ENCODE results near the gene MT1X. TPM values are rescaled to one million over a fixed set of nuclear protein-coding genes. Genes with fewer than 3 reads are reported as not detected.

MT1X gene
- total and polyA plus RNA-seq, 2 of the 13 experiments (the other 11 are each of a cell fraction or from before 2014, with no cell fraction given), result 19.7 to 288 TPM

DNA sequence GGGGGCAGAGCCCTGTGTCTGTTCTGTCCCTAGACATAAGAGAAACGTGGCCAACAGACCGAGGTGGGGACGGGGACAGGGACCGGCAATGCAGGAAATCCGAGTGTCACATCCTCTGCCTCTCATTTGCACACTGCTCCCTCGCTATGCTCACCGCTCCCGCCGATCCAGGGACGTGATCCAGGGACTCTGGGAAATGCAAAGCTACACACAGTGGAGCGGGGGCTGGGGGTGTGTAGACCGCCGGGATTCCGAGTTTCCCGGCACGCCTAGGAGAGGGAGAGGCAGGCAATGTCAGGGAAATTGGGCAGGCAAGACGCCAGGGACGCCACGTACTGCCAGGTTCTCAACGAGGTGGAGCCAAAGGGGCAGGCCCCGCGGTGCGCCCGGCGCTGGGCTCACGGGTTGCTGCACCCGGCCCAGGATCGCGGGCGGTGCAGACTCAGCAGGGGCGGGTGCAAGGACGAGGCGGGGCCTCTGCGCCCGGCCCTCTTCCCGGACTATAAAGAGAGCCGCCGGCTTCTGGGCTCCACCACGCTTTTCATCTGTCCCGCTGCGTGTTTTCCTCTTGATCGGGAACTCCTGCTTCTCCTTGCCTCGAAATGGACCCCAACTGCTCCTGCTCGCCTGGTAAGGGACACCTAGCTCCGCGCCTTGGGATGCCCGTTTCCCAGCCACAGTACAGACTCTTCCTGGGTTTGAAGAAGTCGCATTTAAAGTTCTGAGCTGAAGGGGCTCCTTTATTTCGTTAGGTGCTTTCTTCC is at the start of gene MT1X (continued):
- TF ChIP-seq, protein P1, sequence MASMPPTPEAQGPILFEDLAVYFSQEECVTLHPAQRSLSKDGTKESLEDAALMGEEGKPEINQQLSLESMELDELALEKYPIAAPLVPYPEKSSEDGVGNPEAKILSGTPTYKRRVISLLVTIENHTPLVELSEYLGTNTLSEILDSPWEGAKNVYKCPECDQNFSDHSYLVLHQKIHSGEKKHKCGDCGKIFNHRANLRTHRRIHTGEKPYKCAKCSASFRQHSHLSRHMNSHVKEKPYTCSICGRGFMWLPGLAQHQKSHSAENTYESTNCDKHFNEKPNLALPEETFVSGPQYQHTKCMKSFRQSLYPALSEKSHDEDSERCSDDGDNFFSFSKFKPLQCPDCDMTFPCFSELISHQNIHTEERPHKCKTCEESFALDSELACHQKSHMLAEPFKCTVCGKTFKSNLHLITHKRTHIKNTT (CRISPR knock-in tag; IDR thresholded peaks at IDR 0.05), result no peak
- TF ChIP-seq, protein P2, sequence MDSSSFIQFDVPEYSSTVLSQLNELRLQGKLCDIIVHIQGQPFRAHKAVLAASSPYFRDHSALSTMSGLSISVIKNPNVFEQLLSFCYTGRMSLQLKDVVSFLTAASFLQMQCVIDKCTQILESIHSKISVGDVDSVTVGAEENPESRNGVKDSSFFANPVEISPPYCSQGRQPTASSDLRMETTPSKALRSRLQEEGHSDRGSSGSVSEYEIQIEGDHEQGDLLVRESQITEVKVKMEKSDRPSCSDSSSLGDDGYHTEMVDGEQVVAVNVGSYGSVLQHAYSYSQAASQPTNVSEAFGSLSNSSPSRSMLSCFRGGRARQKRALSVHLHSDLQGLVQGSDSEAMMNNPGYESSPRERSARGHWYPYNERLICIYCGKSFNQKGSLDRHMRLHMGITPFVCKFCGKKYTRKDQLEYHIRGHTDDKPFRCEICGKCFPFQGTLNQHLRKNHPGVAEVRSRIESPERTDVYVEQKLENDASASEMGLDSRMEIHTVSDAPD (CRISPR knock-in tag; IDR thresholded peaks at IDR 0.05), result no peak
- TF ChIP-seq PHF5A (CRISPR knock-in tag; IDR thresholded peaks at IDR 0.05; ENCODE audit: low read depth, unreplicated experiment) (no peak), ZNF468 (CRISPR knock-in tag; IDR thresholded peaks at IDR 0.05) (no peak), ZNF274 (CRISPR knock-in tag; IDR thresholded peaks at IDR 0.05) (peak; percentile 85), HIVEP1 (CRISPR knock-in tag; IDR thresholded peaks at IDR 0.05) (peak; percentile 74), PCBP2 (optimal IDR thresholded peaks at IDR 0.05; ENCODE audit: low read depth, low read length, poor library complexity, severe bottlenecking) (no peak), CHD4 (IDR thresholded peaks at IDR 0.05; ENCODE audit: borderline replicate concordance, low read length) (no peak), SP5 (CRISPR knock-in tag; IDR thresholded peaks at IDR 0.05; ENCODE audit: borderline replicate concordance, low read depth) (peak; percentile 81; the same call in 1 of the 2 replicates), ZBTB20 (CRISPR knock-in tag; IDR thresholded peaks at IDR 0.05; ENCODE audit: borderline replicate concordance, low read depth) (no peak), ZNF225 (CRISPR knock-in tag; IDR thresholded peaks at IDR 0.05) (0 out of 2 replicates have a peak, but pooled peaks have one; percentile 18), ZFP36L2 (CRISPR knock-in tag; IDR thresholded peaks at IDR 0.05) (no peak), SALL1 (CRISPR knock-in tag; IDR thresholded peaks at IDR 0.05) (peak; percentile 67; the same call in 1 of the 2 replicates), MTF1 (CRISPR knock-in tag; IDR thresholded peaks at IDR 0.05) (peak; percentile 100)
- TF ChIP-seq, protein P3, sequence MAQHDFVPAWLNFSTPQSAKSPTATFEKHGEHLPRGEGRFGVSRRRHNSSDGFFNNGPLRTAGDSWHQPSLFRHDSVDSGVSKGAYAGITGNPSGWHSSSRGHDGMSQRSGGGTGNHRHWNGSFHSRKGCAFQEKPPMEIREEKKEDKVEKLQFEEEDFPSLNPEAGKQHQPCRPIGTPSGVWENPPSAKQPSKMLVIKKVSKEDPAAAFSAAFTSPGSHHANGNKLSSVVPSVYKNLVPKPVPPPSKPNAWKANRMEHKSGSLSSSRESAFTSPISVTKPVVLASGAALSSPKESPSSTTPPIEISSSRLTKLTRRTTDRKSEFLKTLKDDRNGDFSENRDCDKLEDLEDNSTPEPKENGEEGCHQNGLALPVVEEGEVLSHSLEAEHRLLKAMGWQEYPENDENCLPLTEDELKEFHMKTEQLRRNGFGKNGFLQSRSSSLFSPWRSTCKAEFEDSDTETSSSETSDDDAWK (CRISPR knock-in tag; IDR thresholded peaks at IDR 0.05), result no peak
- TF ChIP-seq, protein P4, sequence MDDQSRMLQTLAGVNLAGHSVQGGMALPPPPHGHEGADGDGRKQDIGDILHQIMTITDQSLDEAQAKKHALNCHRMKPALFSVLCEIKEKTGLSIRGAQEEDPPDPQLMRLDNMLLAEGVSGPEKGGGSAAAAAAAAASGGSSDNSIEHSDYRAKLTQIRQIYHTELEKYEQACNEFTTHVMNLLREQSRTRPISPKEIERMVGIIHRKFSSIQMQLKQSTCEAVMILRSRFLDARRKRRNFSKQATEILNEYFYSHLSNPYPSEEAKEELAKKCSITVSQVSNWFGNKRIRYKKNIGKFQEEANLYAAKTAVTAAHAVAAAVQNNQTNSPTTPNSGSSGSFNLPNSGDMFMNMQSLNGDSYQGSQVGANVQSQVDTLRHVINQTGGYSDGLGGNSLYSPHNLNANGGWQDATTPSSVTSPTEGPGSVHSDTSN (CRISPR knock-in tag; IDR thresholded peaks at IDR 0.05; ENCODE audit: borderline replicate concordance), result no peak
- TF ChIP-seq, protein P5, sequence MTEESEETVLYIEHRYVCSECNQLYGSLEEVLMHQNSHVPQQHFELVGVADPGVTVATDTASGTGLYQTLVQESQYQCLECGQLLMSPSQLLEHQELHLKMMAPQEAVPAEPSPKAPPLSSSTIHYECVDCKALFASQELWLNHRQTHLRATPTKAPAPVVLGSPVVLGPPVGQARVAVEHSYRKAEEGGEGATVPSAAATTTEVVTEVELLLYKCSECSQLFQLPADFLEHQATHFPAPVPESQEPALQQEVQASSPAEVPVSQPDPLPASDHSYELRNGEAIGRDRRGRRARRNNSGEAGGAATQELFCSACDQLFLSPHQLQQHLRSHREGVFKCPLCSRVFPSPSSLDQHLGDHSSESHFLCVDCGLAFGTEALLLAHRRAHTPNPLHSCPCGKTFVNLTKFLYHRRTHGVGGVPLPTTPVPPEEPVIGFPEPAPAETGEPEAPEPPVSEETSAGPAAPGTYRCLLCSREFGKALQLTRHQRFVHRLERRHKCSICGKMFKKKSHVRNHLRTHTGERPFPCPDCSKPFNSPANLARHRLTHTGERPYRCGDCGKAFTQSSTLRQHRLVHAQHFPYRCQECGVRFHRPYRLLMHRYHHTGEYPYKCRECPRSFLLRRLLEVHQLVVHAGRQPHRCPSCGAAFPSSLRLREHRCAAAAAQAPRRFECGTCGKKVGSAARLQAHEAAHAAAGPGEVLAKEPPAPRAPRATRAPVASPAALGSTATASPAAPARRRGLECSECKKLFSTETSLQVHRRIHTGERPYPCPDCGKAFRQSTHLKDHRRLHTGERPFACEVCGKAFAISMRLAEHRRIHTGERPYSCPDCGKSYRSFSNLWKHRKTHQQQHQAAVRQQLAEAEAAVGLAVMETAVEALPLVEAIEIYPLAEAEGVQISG (CRISPR knock-in tag; IDR thresholded peaks at IDR 0.05), result peak; percentile 75
- TF ChIP-seq, protein P6, sequence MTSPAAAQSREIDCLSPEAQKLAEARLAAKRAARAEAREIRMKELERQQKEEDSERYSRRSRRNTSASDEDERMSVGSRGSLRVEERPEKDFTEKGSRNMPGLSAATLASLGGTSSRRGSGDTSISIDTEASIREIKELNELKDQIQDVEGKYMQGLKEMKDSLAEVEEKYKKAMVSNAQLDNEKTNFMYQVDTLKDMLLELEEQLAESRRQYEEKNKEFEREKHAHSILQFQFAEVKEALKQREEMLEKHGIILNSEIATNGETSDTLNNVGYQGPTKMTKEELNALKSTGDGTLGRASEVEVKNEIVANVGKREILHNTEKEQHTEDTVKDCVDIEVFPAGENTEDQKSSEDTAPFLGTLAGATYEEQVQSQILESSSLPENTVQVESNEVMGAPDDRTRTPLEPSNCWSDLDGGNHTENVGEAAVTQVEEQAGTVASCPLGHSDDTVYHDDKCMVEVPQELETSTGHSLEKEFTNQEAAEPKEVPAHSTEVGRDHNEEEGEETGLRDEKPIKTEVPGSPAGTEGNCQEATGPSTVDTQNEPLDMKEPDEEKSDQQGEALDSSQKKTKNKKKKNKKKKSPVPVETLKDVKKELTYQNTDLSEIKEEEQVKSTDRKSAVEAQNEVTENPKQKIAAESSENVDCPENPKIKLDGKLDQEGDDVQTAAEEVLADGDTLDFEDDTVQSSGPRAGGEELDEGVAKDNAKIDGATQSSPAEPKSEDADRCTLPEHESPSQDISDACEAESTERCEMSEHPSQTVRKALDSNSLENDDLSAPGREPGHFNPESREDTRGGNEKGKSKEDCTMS (CRISPR knock-in tag; conservative IDR thresholded peaks at IDR 0.05), result 0 out of 2 replicates have a peak, but pooled peaks have one; percentile 13

All from HepG2 (cell line).